HepG2 (cell line): ENCODE measurements around the gene NME8. TPM values are rescaled to one million over a fixed set of nuclear protein-coding genes. Genes with fewer than 3 reads are reported as not detected.

Source experiments
- CTCF ChIP-seq: sonication (generic); formaldehyde crosslinking; IDR thresholded peaks from 2 replicates; pipeline ENCODE4 v1.5.0; 2020; ENCODE audit warnings: mild to moderate bottlenecking, missing genetic modification reagents, moderate library complexity
- DRAP1 ChIP-seq: IDR thresholded peaks from 2 replicates; pipeline ENCODE4 v1.6.1; 2016; ENCODE audit warnings: missing genetic modification reagents, missing compliant biosample characterization
- ETV6 ChIP-seq: sonication (generic); formaldehyde crosslinking; conservative IDR thresholded peaks from 2 replicates; pipeline ENCODE4 v1.4.0; 2020; ENCODE audit warnings: missing genetic modification reagents
- FOXA1 ChIP-seq, 2 experiments: fragments of 450-650 bp in 1 of 2; sonication (generic) in 1 of 2; formaldehyde crosslinking in 1 of 2; IDR thresholded peaks; 2 replicates each; pipeline versions ENCODE4 v1.4.0 to v1.6.1; 2016 to 2020; ENCODE audit warnings: missing genetic modification reagents in 1 of 2
- FOXA3 ChIP-seq: IDR thresholded peaks from 2 replicates; pipeline ENCODE4 v1.6.1; 2016; ENCODE audit warnings: missing genetic modification reagents, missing compliant biosample characterization
- HMG20B ChIP-seq: conservative IDR thresholded peaks from 2 replicates; pipeline ENCODE4 v1.6.1; 2016; ENCODE audit warnings: missing genetic modification reagents, missing compliant biosample characterization
- HMGXB4 ChIP-seq, 2 experiments: sonication (generic) in 1 of 2; formaldehyde crosslinking in 1 of 2; IDR thresholded peaks; 2 replicates each; pipeline versions ENCODE4 v1.4.0 to v1.6.1; 2018 to 2020; ENCODE audit warnings: missing genetic modification reagents in 2 of 2, borderline replicate concordance in 1 of 2, low read depth in 1 of 2, mild to moderate bottlenecking in 1 of 2, missing biosample characterization in 1 of 2
- NFYB ChIP-seq: sonication (generic); formaldehyde crosslinking; IDR thresholded peaks from 2 replicates; pipeline ENCODE4 v1.4.0; 2020; ENCODE audit warnings: missing genetic modification reagents
- PPARG ChIP-seq: conservative IDR thresholded peaks from 2 replicates; pipeline ENCODE4 v1.6.1; 2016; ENCODE audit warnings: missing biosample characterization, missing genetic modification reagents
- PREB ChIP-seq: sonication (generic); formaldehyde crosslinking; IDR thresholded peaks from 2 replicates; pipeline ENCODE4 v1.4.0; 2020; ENCODE audit warnings: missing genetic modification reagents
- RBM39 ChIP-seq: fragments of 200-400 bp; formaldehyde crosslinking; IDR thresholded peaks from one replicate; pipeline ENCODE4 v1.6.1; 2018; ENCODE audit warnings: antibody characterized with exemption, mild to moderate bottlenecking, low read depth, low read length; ENCODE audit not compliant: poor library complexity, severe bottlenecking
- SCMH1 ChIP-seq: sonication (generic); formaldehyde crosslinking; IDR thresholded peaks from 2 replicates; pipeline ENCODE4 v1.9.0; 2021; ENCODE audit warnings: missing genetic modification reagents, mild to moderate bottlenecking, borderline replicate concordance
- TBX3 ChIP-seq: fragments of 450-650 bp; IDR thresholded peaks from 2 replicates; pipeline ENCODE4 v1.6.1; 2017; ENCODE audit warnings: antibody characterized with exemption, mild to moderate bottlenecking, inconsistent platforms, borderline replicate concordance
- TOPORS ChIP-seq: sonication (generic); formaldehyde crosslinking; IDR thresholded peaks from 2 replicates; pipeline ENCODE4 v1.8.0; 2023; ENCODE audit warnings: mild to moderate bottlenecking, missing genetic modification reagents
- TRIM24 ChIP-seq: sonication (generic); formaldehyde crosslinking; IDR thresholded peaks from 2 replicates; pipeline ENCODE4 v1.8.0; 2022; ENCODE audit warnings: mild to moderate bottlenecking, missing genetic modification reagents
- ZNF296 ChIP-seq: sonication (generic); formaldehyde crosslinking; conservative IDR thresholded peaks from 2 replicates; pipeline ENCODE4 v1.5.0; 2020; ENCODE audit warnings: mild to moderate bottlenecking, missing genetic modification reagents
- ZNF550 ChIP-seq: sonication (generic); formaldehyde crosslinking; IDR thresholded peaks from 2 replicates; pipeline ENCODE4 v1.4.0; 2020; ENCODE audit warnings: mild to moderate bottlenecking, missing genetic modification reagents, borderline replicate concordance
- ZNF574 ChIP-seq: sonication (generic); formaldehyde crosslinking; IDR thresholded peaks from 2 replicates; pipeline ENCODE4 v1.4.0; 2020; ENCODE audit warnings: missing genetic modification reagents
- ZNF580 ChIP-seq: IDR thresholded peaks from 2 replicates; pipeline ENCODE4 v1.6.1; 2016; ENCODE audit warnings: low read depth, borderline replicate concordance
- ZNF629 ChIP-seq: sonication (generic); formaldehyde crosslinking; conservative IDR thresholded peaks from 2 replicates; pipeline ENCODE4 v1.5.0; 2020; ENCODE audit warnings: missing genetic modification reagents
- polyA plus RNA-seq, 8 experiments: library from polyadenylated mRNA; depleted of rRNA in 3 of 8; stranded (reverse) in 7 of 8; unstranded in 1 of 8; fragments of >200 nt; fragmentation: Illumina TruSeq in 4 of 8; extraction: Trizol in 4 of 8; gene quantifications; 2 replicates each; pipeline versions ENCODE4 v1.2.1 to v1.2.3, GENCODE V29; 2011 to 2016; ENCODE audit warnings: low read depth in 4 of 8, missing spikeins in 1 of 8, mixed read lengths in 1 of 8; ENCODE audit not compliant: insufficient read depth in 1 of 8
- total RNA-seq, 5 experiments: library from RNA; depleted of rRNA; stranded (reverse); fragments of >200 nt; fragmentation: Illumina TruSeq; extraction: Trizol; gene quantifications; 2 replicates each; pipeline ENCODE4 v1.2.3, GENCODE V29; 2016; ENCODE audit warnings: low read depth in 1 of 5

The NME8 gene
- total and polyA plus RNA-seq, 2 of the 13 experiments (the other 11 are each of a cell fraction or from before 2014, with no cell fraction given), result not detected

GRCh38 chr7:37942934-37943610 is 94.7 kb downstream of the NME8 start (continued):
- peak; percentile 96; the same call in 1 of the 2 replicates for TF ChIP-seq ZNF580 (CRISPR knock-in tag)
- no peak for TF ChIP-seq TOPORS
- no peak for TF ChIP-seq ZNF550
- 0 out of 2 replicates have a peak, but pooled peaks have one; percentile 14 for TF ChIP-seq FOXA1 (IDR thresholded peaks at IDR 0.05)
- peak; percentile 95 for TF ChIP-seq FOXA1 (CRISPR knock-in tag; IDR thresholded peaks at IDR 0.05)
- peak; percentile 97 for TF ChIP-seq TBX3
- no peak for TF ChIP-seq PREB (CRISPR knock-in tag)
- peak; percentile 97 for TF ChIP-seq PPARG
- 0 out of 2 replicates have a peak, but pooled peaks have one; percentile 36 for TF ChIP-seq ZNF629 (CRISPR knock-in tag)
- peak; percentile 50 for TF ChIP-seq RBM39
- TF ChIP-seq ZNF296 (CRISPR knock-in tag), result no peak; the same call in 1 of the 2 replicates
- no peak for TF ChIP-seq SCMH1 (CRISPR knock-in tag)
- 0 out of 2 replicates have a peak, but pooled peaks have one; percentile 54 for TF ChIP-seq ETV6 (CRISPR knock-in tag)
- peak; percentile 61 for TF ChIP-seq CTCF
- peak; percentile 77 for TF ChIP-seq TRIM24
- TF ChIP-seq NFYB (CRISPR knock-in tag), result 0 out of 2 replicates have a peak, but pooled peaks have one; percentile 16
- peak; percentile 95 for TF ChIP-seq FOXA3
- peak; percentile 93 for TF ChIP-seq HMG20B (CRISPR knock-in tag)
- TF ChIP-seq DRAP1 (CRISPR knock-in tag), result peak; percentile 75; the same call in 1 of the 2 replicates
- TF ChIP-seq ZNF574, result peak; percentile 91; the same call in 1 of the 2 replicates
- peak; percentile 68 to 94 for TF ChIP-seq HMGXB4 (CRISPR knock-in tag; IDR thresholded peaks at IDR 0.05; ENCODE audit: borderline replicate concordance in 1 of 2, low read depth in 1 of 2)
